GM12878 (cell line): ENCODE results near the gene ARPC1B. TPM values are rescaled to one million over a fixed set of nuclear protein-coding genes. Genes with fewer than 3 reads are reported as not detected.

ENCODE experiments used
- ATAC-seq: fragments of 200-7000 bp; cut with Tn5 transposase; 3 replicates; pipeline ENCODE4 v1.9.1; 2020; ENCODE audit warnings: mild to moderate bottlenecking, moderate library complexity
- BruUV-seq: library from RNA; stranded (reverse); fragments of 400-500 nt; replicated peaks from 2 replicates; lab custom pipeline; 2021; lab: Mats Ljungman, UMichigan
- CTCF ChIA-PET: fragments of 300-600 bp; sonication (Branson Sonifier 250); formaldehyde crosslinking; extraction: SDS; loops from one replicate; lab custom pipeline; 2021; ENCODE audit warnings: inconsistent platforms; lab: Yijun Ruan, JAX
- POLR2A ChIA-PET: fragments of 350-600 bp; formaldehyde crosslinking; extraction: SDS; loops from one replicate; lab custom pipeline; 2021; ENCODE audit warnings: inconsistent platforms; lab: Charles Lee
- RAD21 ChIA-PET: fragments of 300-600 bp; sonication (Branson Sonifier 250); formaldehyde crosslinking; loops from one replicate; lab custom pipeline; 2023; ENCODE audit warnings: antibody characterized with exemption; ENCODE audit not compliant: unreplicated experiment; lab: Charles Lee
- SMC1A ChIA-PET: fragments of 300-600 bp; sonication (Branson Sonifier 250); formaldehyde crosslinking; loops from one replicate; lab custom pipeline; 2023; ENCODE audit not compliant: unreplicated experiment, uncharacterized antibody; lab: Charles Lee
- DNase-seq: peaks from one replicate; pipeline ENCODE4 v3.0.0-alpha.2; 2011; ENCODE audit warnings: low read depth, low spot score
- FAIRE-seq: peaks from 3 replicates; lab custom pipeline; 2011; peaks lifted over from hg19 to GRCh38; lab: Jason Lieb, UNC
- H2AFZ ChIP-seq: 2 replicates; pipeline ENCODE4 v1.6.0; 2011; ENCODE audit warnings: low read depth, low read length, control low read depth; ENCODE audit not compliant: control insufficient read depth
- H3K27ac ChIP-seq: 2 replicates; pipeline ENCODE4 v1.5.1; 2011; ENCODE audit warnings: control low read depth; ENCODE audit not compliant: control insufficient read depth, insufficient read depth
- H3K27me3 ChIP-seq, 2 experiments: replicated peaks in 1 of 2; 2 replicates each; pipeline versions ENCODE4 v1.6.0 to v1.6.1; 2011; ENCODE audit warnings: low read length in 1 of 2; ENCODE audit not compliant: control insufficient read depth in 2 of 2, insufficient read depth in 2 of 2
- H3K36me3 ChIP-seq, 2 experiments: 2 replicates each; pipeline ENCODE4 v1.5.1; 2011; ENCODE audit warnings: low read length in 1 of 2; ENCODE audit not compliant: control insufficient read depth in 2 of 2, insufficient read depth in 2 of 2
- H3K4me1 ChIP-seq: 2 replicates; pipeline ENCODE4 v1.6.1; 2011; ENCODE audit warnings: mild to moderate bottlenecking, low read length, moderate library complexity, mixed read lengths; ENCODE audit not compliant: control insufficient read depth, insufficient read depth
- H3K4me2 ChIP-seq: 2 replicates; pipeline ENCODE4 v1.6.0; 2011; ENCODE audit warnings: control low read depth; ENCODE audit not compliant: control insufficient read depth, insufficient read depth
- H3K4me3 ChIP-seq: fragments of 200-600 bp; sonication (generic); 2 replicates; pipeline ENCODE4 v1.5.1; 2016
- H3K79me2 ChIP-seq: 2 replicates; pipeline ENCODE4 v1.6.0; 2011; ENCODE audit warnings: low read length; ENCODE audit not compliant: control insufficient read depth, insufficient read depth
- H3K9ac ChIP-seq: 2 replicates; pipeline ENCODE4 v1.8.0; 2011; ENCODE audit warnings: low read length, control low read depth, mixed read lengths; ENCODE audit not compliant: control insufficient read depth, insufficient read depth
- H3K9me3 ChIP-seq: replicated peaks from 3 replicates; pipeline ENCODE4 v1.5.1; 2011; ENCODE audit warnings: mild to moderate bottlenecking, low read length; ENCODE audit not compliant: control insufficient read depth, insufficient read depth
- H4K20me1 ChIP-seq: 2 replicates; pipeline ENCODE4 v1.6.0; 2011; ENCODE audit not compliant: control insufficient read depth, insufficient read depth
- CHD2 ChIP-seq: IDR thresholded peaks from 2 replicates; pipeline ENCODE4 v1.6.1; 2011; ENCODE audit warnings: low read depth, low read length, improper control_type of control experiment, borderline replicate concordance
- HDAC2 ChIP-seq: fragments of 200-600 bp; sonication (generic); IDR thresholded peaks from 2 replicates; pipeline ENCODE4 v1.6.1; 2017
- IRF4 ChIP-seq: IDR thresholded peaks from 2 replicates; pipeline ENCODE4 v1.6.1; 2011; ENCODE audit warnings: low read depth, low read length
- MEF2A ChIP-seq: IDR thresholded peaks from 2 replicates; pipeline ENCODE4 v1.6.1; 2011; ENCODE audit warnings: low read depth, mild to moderate bottlenecking, low read length, moderate library complexity; ENCODE audit not compliant: insufficient read depth
- NR2C1 ChIP-seq: fragments of 450-650 bp; IDR thresholded peaks from 2 replicates; pipeline ENCODE4 v1.6.1; 2017; ENCODE audit warnings: antibody characterized with exemption, mild to moderate bottlenecking, moderate library complexity
- SREBF1 ChIP-seq: IDR thresholded peaks from 2 replicates; pipeline ENCODE4 v1.6.1; 2012; ENCODE audit warnings: mild to moderate bottlenecking, low read length
- TCF3 ChIP-seq: IDR thresholded peaks from 2 replicates; pipeline ENCODE4 v1.6.1; 2012; ENCODE audit warnings: low read depth, mild to moderate bottlenecking, low read length, borderline replicate concordance; ENCODE audit not compliant: insufficient read depth
- WRNIP1 ChIP-seq: IDR thresholded peaks from 2 replicates; pipeline ENCODE4 v1.6.1; 2011; ENCODE audit warnings: low read depth, low read length, improper control_type of control experiment, borderline replicate concordance
- ZNF384 ChIP-seq: IDR thresholded peaks from 2 replicates; pipeline ENCODE4 v1.6.1; 2012; ENCODE audit warnings: low read depth, mild to moderate bottlenecking, low read length, improper control_type of control experiment, borderline replicate concordance
- WGBS: methylation state at CpG from one replicate; pipeline ENCODE4 v1.1.6; 2016; ENCODE audit warnings: low lambda C conversion rate; ENCODE audit not compliant: insufficient replicate concordance, insufficient coverage; ENCODE audit errors: missing lambda C conversion rate; 5-methylcytosine and 5-hydroxymethylcytosine counted together
- in situ Hi-C: fragments of 300-500 bp; cut with MboI; formaldehyde crosslinking; loops from 9 replicates; pipeline ENCODE4 v1.14.3; 2018; ENCODE audit warnings: mixed read lengths
- intact Hi-C: fragments of 100-400 bp; cut with micrococcal nuclease; formaldehyde crosslinking; loops from one replicate; pipeline ENCODE4 v1.14.2; 2022; ENCODE audit not compliant: unreplicated experiment
- polyA plus RNA-seq, 11 experiments: library from polyadenylated mRNA; depleted of rRNA in 4 of 11; unstranded in 6 of 11; stranded (reverse) in 5 of 11; fragments of >200 nt; fragmentation: Nextera tagmentation in 4 of 11; fragmentation: Illumina TruSeq in 1 of 11; extraction: Ambion mirVana in 4 of 11; extraction: Trizol in 1 of 11; gene quantifications; 1 replicate in 1 of 11; 2 replicates in 10 of 11; pipeline versions ENCODE4 v1.2.1 to v1.2.3, GENCODE V29; 2011 to 2016; ENCODE audit warnings: inconsistent platforms in 2 of 11, missing spikeins in 2 of 11, low read depth in 1 of 11
- total RNA-seq, 4 experiments: library from RNA; depleted of rRNA in 3 of 4; stranded (reverse); fragments of >200 nt in 3 of 4; fragmentation: Illumina TruSeq in 1 of 4; extraction: Trizol in 1 of 4; gene quantifications; 2 replicates each; pipeline versions ENCODE4 v1.2.1 to v1.2.3, GENCODE V29; 2013 to 2021
- TF ChIP-seq, protein P1 (sequence below): IDR thresholded peaks from 2 replicates; pipeline ENCODE4 v1.6.1; 2011; ENCODE audit warnings: borderline replicate concordance, low read depth, mild to moderate bottlenecking, moderate library complexity, low read length; ENCODE audit not compliant: insufficient read depth, poor library complexity, severe bottlenecking
- TF ChIP-seq, protein P2 (sequence below): IDR thresholded peaks from 2 replicates; pipeline ENCODE4 v1.6.1; 2011; ENCODE audit warnings: borderline replicate concordance, low read depth, mild to moderate bottlenecking, moderate library complexity, mixed read lengths, low read length; ENCODE audit not compliant: insufficient read depth; ENCODE audit errors: extremely low read length
- TF ChIP-seq, protein P3 (sequence below): IDR thresholded peaks from 2 replicates; pipeline ENCODE4 v1.6.1; 2012; ENCODE audit warnings: low read length, inconsistent platforms
- TF ChIP-seq, protein P4 (sequence below): fragments of 450-650 bp; IDR thresholded peaks from 2 replicates; pipeline ENCODE4 v1.6.1; 2016; ENCODE audit warnings: mild to moderate bottlenecking, moderate library complexity, borderline replicate concordance

ARPC1B gene
- total and polyA plus RNA-seq, 10 of the 15 experiments (the other 5 are each of a cell fraction or from before 2014, with no cell fraction given) = 14.1 to 762 (median 387) TPM

DNA sequence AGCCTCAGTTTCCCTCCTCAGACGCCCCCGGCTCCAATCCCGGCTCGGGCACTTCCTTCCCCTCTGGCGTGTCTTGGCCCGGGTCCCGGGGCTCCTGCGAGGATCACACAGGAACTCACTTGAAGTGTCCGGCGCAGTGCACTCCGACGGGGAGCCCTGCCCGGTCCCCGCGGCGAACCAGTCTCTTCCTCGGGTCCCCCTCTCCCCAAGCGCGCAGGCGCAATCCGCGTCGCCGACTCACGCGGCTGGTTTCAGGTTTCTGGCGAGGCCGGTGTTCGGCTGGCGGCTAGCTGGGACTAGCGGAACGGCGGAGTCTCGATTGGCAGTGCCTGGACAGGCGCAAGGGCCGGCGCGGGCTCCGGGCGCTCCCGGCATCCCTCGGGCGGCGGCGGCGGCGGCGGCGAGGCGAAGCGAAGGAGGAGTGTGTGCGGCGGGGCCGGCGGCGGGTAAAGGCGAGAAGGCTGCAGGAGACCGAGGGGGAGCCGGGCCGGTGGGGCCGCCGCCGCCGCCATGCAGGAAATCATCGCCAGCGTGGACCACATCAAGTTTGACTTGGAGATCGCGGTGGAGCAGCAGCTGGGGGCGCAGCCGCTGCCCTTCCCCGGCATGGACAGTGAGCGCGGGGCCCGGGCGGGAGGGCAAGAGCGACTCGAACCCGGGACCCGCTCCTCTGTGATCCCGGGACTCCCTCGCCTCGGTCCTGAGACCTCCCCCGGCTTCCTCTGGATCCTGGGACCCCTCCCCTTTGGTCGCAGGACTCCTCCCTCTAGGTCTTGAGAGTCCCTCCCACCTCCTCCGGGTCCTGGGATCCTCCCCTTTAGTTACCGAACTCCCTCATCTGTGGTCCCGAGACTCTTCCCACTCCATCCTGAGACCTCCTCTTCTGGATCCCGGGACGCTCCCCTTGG lies 64.3 kb downstream of the ARPC1B start, which contains the start of the genes CPSF4 and PTCD1:
CPSF4 (plus strand) TSS at position 371 of the 908 bp plus-strand sequence; CDS start at position 511, 140 bp downstream.
PTCD1 (minus strand) TSS at position 226 of the 908 bp plus-strand sequence. CDS start 3,556 bp downstream, outside the sequence.
- intact Hi-C loops = loop anchor here (2.0 kb wide), 1 partner anchor 66 kb away; the partner anchor contains the start of gene ZKSCAN5
- H2AFZ ChIP-seq = peak within 1 kb of the TSS; percentile 83
- peak within 1 kb of the TSS; percentile 93 for H3K4me3 ChIP-seq
- peaks cover 3 to 6% of the 10 kb centered on the region in 2 experiments for H3K36me3 ChIP-seq
- no peaks in the 10 kb centered on the region for H4K20me1 ChIP-seq
- FAIRE-seq = peak; percentile 86
- ChIA-PET POLR2A (interaction anchor here (0.6 to 2.9 kb wide), 7 partner anchors 23 to 1883 kb away, joined by 3 to 16 read pairs (median 3); partner anchors contain the start of genes ARPC1A, BUD31 and PDAP1), CTCF (interaction anchor here (0.7 kb wide), 1 partner anchor 112 kb away, joined by 3 read pairs; no protein-coding TSS in a partner anchor), RAD21 (interaction anchor here (2.4 kb wide), 1 partner anchor 30 kb away, joined by 8 read pairs; the partner anchor contains the start of genes BUD31 and PDAP1), SMC1A (interaction anchor here (0.9 to 2.1 kb wide), 4 partner anchors 30 to 182 kb away, joined by 3 to 6 read pairs (median 3); partner anchors contain the start of gene BUD31)
- peak within 1 kb of the TSS; percentile 80 for H3K27ac ChIP-seq
- H3K4me2 ChIP-seq = peak within 1 kb of the TSS; percentile 96
- peak; percentile 96 for ATAC-seq
- 1% methylated on average over 52 of the region's 89 CpGs for WGBS
- TSS peak; percentile 71 for BruUV-seq
- peaks cover 11% of the 10 kb centered on the region for H3K4me1 ChIP-seq
- in situ Hi-C loops = no loop called here
- H3K9ac ChIP-seq = peak within 1 kb of the TSS; percentile 89
- H3K27me3 ChIP-seq = no peaks in the 10 kb centered on the region
- peak; percentile 71 for DNase-seq
- peaks cover 35% of the 10 kb centered on the region for H3K79me2 ChIP-seq
- no peaks in the 10 kb centered on the region for H3K9me3 ChIP-seq
- TF ChIP-seq TCF3 (0 out of 2 replicates have a peak, but pooled peaks have one; percentile 53), WRNIP1 (no peak), HDAC2 (no peak), SREBF1 (no peak), CHD2 (no peak), MEF2A (peak; percentile 35; the same call in 1 of the 2 replicates), NR2C1 (peak; percentile 53), IRF4 (no peak), ZNF384 (no peak)
- TF ChIP-seq, protein P1, sequence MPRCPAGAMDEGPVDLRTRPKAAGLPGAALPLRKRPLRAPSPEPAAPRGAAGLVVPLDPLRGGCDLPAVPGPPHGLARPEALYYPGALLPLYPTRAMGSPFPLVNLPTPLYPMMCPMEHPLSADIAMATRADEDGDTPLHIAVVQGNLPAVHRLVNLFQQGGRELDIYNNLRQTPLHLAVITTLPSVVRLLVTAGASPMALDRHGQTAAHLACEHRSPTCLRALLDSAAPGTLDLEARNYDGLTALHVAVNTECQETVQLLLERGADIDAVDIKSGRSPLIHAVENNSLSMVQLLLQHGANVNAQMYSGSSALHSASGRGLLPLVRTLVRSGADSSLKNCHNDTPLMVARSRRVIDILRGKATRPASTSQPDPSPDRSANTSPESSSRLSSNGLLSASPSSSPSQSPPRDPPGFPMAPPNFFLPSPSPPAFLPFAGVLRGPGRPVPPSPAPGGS = no peak
- TF ChIP-seq, protein P2, sequence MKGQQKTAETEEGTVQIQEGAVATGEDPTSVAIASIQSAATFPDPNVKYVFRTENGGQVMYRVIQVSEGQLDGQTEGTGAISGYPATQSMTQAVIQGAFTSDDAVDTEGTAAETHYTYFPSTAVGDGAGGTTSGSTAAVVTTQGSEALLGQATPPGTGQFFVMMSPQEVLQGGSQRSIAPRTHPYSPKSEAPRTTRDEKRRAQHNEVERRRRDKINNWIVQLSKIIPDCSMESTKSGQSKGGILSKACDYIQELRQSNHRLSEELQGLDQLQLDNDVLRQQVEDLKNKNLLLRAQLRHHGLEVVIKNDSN = no peak
- TF ChIP-seq, protein P3, sequence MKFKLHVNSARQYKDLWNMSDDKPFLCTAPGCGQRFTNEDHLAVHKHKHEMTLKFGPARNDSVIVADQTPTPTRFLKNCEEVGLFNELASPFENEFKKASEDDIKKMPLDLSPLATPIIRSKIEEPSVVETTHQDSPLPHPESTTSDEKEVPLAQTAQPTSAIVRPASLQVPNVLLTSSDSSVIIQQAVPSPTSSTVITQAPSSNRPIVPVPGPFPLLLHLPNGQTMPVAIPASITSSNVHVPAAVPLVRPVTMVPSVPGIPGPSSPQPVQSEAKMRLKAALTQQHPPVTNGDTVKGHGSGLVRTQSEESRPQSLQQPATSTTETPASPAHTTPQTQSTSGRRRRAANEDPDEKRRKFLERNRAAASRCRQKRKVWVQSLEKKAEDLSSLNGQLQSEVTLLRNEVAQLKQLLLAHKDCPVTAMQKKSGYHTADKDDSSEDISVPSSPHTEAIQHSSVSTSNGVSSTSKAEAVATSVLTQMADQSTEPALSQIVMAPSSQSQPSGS = no peak
- TF ChIP-seq, protein P4, sequence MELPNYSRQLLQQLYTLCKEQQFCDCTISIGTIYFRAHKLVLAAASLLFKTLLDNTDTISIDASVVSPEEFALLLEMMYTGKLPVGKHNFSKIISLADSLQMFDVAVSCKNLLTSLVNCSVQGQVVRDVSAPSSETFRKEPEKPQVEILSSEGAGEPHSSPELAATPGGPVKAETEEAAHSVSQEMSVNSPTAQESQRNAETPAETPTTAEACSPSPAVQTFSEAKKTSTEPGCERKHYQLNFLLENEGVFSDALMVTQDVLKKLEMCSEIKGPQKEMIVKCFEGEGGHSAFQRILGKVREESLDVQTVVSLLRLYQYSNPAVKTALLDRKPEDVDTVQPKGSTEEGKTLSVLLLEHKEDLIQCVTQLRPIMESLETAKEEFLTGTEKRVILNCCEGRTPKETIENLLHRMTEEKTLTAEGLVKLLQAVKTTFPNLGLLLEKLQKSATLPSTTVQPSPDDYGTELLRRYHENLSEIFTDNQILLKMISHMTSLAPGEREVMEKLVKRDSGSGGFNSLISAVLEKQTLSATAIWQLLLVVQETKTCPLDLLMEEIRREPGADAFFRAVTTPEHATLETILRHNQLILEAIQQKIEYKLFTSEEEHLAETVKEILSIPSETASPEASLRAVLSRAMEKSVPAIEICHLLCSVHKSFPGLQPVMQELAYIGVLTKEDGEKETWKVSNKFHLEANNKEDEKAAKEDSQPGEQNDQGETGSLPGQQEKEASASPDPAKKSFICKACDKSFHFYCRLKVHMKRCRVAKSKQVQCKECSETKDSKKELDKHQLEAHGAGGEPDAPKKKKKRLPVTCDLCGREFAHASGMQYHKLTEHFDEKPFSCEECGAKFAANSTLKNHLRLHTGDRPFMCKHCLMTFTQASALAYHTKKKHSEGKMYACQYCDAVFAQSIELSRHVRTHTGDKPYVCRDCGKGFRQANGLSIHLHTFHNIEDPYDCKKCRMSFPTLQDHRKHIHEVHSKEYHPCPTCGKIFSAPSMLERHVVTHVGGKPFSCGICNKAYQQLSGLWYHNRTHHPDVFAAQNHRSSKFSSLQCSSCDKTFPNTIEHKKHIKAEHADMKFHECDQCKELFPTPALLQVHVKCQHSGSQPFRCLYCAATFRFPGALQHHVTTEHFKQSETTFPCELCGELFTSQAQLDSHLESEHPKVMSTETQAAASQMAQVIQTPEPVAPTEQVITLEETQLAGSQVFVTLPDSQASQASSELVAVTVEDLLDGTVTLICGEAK = peak; percentile 68; the same call in 1 of the 2 replicates
